Nucleus accumbens (tissue), 56 donors: ENCODE results near the gene FIP1L1.

Experiments used
- DNase-seq, 56 donors: peaks; one replicate each; lab custom pipeline; 2025; lab: John Stamatoyannopoulos, UW

The FIP1L1 gene

DNA sequence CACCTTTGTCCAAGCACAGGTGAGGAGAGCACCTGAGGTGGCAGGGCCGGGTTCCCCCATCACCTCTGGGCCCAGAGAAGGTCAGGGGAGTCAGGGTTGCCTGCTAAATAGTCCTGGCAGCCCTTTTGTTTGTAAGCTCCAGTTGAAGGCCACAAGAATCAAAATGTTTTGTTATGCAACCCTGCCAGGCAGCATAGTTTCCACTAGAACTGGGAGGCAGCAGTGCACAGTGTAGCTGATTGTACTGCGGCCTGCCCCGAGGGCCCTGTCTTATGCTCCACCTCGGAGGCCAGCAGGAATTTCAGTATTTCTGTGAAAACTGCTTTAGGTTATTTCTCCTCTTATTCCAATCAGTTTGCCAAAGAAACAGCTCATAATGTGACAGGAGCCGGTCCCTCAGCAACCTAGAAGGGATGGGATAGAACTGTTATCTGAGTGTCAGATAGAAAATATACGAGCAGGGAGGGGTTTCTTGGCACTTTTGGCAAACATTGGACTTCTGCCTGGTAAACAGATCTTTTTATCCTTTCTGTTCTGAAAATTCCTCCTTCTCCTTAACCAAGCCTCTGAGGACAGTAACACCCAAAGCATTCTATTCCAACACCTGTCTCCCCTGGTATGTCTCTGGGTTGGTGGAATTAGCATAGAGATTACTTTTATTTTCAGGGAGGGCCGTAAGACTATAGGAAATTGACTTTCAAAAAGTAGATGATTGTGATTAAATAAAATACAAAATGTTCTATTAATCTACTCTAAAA lies 120.2 kb downstream of the FIP1L1 start:
- DNase-seq, result no peak

DNA sequence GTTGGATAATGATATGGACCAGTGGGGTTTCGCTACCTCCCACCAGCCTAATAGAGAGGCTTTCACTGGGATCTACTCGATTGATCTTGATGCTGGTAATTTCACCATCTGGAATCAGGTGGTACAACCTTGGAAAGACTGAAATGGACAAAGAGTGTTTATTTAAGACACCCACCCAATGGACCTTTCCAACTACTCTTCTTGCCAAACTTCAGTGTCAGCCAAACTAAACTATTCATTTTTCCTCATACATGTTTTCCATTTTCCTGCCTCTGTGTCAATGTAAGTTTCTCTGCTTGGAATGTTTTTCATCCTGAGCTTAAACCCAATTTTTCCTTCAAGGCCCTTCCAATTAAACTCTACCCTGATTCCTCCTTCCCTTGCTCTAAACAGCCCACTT lies 121.3 kb downstream of the FIP1L1 start:
- no peak for DNase-seq

DNA sequence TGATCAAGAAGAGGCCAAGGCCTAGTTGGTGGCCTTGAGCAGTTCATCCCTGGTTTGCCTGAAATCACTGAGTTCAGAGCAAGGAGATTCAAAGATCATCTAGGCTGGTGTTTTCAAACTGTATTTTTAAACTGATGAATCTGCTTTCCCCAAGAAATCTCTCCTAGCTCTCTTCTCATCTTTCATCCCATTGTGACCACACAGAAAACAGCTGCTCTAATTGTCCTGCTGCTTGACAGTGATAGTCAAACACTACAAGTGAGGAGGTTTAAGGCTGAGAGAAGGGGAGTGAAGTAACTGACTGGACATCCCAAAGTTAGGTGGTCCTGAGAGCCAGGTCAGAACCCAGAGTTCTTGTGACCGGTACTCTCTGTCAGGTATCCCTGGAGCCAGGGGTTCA lies 122.3 kb downstream of the FIP1L1 start:
- DNase-seq, result no peak

DNA sequence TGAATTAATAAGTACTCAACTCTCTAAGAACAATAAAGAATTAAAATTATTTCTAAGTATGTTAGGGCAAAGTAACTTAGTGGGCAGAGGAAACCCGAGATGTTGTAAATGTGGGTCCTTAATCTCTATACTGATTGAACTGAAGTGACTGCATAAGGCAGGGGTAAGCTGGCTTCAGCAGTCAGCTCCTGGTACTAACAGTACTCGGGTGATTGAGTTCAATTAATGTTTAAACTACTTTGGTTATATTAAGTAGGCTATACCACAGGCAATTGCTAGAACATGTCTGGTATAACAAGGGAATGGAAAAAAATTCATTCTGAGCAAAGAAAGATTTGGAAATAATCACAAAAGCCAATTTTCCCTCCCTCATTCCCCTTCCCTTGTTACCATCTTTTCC lies 123.1 kb downstream of the FIP1L1 start:
- no peak for DNase-seq

DNA sequence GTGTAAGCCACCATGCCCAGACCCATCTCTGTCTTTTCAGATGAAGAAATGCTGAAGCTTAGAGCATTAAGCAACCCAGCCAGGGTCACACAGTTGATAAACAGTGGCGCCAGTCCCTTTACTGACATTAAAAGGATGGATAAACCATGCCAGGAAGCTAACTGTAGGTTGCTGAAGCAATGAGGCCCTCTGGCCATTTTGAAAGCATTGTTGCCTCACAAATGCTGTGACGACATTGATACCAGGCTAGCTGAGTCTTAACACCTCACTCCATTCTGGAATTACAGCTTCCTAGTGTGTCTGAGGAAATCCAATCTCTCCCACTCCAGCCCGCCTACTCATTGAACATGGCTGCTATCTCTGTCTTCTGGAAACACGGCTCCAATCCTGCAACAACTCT lies 124.1 kb downstream of the FIP1L1 start:
- no peak for DNase-seq

DNA sequence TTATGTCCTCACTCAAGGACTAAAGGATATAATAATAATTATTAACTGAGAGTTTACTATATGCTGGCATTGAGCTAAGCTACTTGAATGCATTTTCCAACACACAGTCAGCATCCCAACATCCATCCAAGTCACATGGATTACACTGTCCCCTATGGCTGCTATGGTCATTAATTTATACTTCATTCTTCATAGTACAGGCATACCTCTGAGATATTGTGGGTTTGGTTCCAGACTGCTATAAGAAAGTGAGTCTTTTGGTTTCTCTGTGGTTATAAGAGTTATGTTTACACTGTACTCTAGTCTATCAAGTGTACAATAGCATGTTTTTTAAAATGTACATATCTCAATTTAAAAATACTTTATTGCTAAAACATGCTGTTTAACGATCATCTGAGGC lies 124.7 kb downstream of the FIP1L1 start:
- no peak for DNase-seq

DNA sequence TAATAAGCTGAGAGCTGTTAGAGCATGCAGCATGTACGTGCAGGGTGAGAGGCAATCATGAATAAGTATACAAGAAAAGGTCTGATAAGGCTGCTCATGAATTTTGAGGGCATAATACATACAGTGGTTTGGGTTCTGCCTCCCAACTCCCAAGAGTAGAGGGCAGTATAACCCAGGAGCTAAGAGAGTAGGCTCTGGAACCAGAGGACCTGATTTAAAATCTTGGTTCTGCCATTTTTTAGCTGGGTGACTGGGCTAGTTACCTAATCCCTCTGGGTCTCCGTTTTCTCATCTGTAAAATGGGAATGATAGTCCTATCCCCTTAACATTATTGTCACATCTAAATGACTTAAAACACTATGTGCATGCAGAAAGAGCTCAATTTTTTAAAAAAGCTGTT lies 128.5 kb downstream of the FIP1L1 start:
- no peak for DNase-seq

DNA sequence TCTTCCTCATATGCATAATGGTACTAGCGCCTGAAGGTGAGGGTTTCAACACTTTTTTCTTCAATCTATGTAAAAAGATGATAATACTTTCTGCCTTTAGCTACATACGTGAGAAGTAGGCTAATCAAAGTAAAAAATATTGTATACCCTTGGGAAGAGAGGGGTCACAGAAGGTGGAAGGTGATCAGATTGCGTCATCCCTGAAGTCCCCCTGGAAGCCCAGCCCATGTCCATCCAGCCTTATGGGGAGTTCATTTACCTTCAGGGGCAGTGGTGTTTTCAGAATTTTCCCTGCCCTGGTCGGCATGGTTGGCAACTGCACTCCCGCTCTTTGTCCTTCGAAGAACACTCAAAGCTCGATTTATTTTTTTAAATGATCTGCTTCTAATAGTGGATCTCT lies 129.6 kb downstream of the FIP1L1 start:
- DNase-seq, result no peak

DNA sequence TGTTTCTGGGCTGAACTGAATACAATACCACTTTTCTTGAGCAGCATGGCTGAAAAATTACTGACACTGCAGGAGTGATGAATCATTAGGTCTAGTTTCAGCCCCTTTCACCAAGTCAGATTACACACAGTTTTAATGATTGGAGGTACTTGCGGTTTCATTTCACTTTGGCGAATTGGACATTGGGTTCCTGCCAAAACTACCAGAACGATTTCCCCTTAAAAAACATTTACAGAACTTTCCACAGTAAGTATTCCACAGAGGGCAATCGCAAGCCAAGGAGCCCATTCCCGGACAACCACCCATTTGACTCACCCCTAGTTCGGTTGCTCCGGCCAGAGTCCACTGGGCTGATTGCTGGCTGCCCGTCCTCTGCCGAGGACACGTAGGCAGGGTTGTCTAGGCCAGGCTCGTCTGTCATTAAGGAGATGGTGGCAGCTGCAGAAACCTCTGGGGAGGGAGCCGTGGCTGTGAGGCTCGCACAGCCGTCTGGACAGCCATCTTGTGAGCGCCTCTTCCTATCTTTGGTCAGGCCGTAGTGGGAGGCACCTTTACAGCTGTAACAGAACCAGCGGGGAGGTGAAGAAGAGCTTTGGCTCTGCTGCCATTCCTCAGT lies 130.3 kb downstream of the FIP1L1 start:
- DNase-seq, result no peak

DNA sequence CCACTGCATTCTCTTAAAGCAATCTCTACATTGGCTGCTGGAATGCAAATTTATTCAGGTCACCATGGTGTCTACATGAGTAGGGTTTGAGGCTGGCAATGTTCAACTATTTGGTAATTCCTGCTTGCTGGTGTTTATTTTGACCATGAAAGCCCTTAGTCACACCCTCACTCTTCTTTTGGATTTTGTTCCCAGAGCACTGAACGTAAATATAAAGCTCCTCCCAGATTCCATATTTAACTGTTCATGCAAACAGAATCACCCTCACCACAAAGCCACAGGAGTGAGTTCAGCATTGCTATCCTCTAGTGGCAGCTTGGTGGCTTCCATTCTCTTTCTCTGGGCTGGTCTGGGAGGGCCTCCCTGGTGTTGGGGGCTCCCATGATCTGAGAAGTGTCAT lies 131.0 kb downstream of the FIP1L1 start:
- DNase-seq, result no peak

DNA sequence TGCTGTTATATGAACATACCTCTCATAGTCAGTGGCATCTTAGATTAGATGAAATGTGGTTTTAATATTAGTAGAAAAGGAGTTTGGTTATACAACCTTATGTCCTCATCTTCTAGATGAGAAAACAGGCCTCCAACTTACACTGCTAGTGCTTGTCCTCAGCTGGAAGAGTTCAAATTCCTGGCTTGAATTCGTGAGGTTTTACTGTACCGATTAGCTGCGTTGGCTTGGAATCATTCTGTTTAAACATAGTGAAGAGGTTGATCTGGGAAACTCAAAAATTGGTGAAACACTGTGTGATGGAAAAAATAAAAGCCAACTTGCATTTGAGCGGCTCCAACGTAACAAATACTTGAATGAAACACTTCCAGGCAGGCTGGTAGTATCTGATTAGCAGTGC lies 132.9 kb downstream of the FIP1L1 start:
- no peak for DNase-seq
